GM18498 (cell line): ENCODE results near the gene TIPARP.
A peak's percentile ranks its signal among the peaks of the same experiment; 100 is the strongest.
"Not testable (repeated sequence)": the region's sequence is repeated elsewhere in the genome, so short reads cannot be mapped to it uniquely, and the experiment has no call there.

Source experiments
- ATAC-seq: cut with Tn5 transposase; IDR thresholded peaks from one replicate; pipeline ENCODE4 v1.9.1; 2021; ENCODE audit warnings: mild to moderate bottlenecking, moderate library complexity; ENCODE audit not compliant: unreplicated experiment

Gene TIPARP

GRCh38 chr3:156707588-156707987, 33.2 kb downstream of the TIPARP start:
- no peak for ATAC-seq

GRCh38 chr3:156710429-156710828, 36.0 kb downstream of the TIPARP start:
- ATAC-seq: no peak

GRCh38 chr3:156711113-156711512, 36.7 kb downstream of the TIPARP start:
- ATAC-seq: no peak

GRCh38 chr3:156711944-156712343, 37.6 kb downstream of the TIPARP start:
- peak; percentile 79 for ATAC-seq

GRCh38 chr3:156716105-156716862, 41.9 kb downstream of the TIPARP start:
- ATAC-seq: no peak

GRCh38 chr3:156718622-156719306, 44.4 kb downstream of the TIPARP start:
- ATAC-seq: no peak

- no peak for ATAC-seq
These were observed 46.4 kb downstream of the TIPARP start for GRCh38 chr3:156720826-156721225.

- ATAC-seq: no peak
These were observed 47.6 kb downstream of the TIPARP start for GRCh38 chr3:156721687-156722618.

GRCh38 chr3:156723182-156723619, 48.8 kb downstream of the TIPARP start:
- no peak for ATAC-seq

- no peak for ATAC-seq
These were observed 51.3 kb downstream of the TIPARP start for GRCh38 chr3:156725682-156726081.

GRCh38 chr3:156726456-156726855, 52.1 kb downstream of the TIPARP start:
- no peak for ATAC-seq

GRCh38 chr3:156727519-156728205, 53.3 kb downstream of the TIPARP start:
- peak; percentile 89 for ATAC-seq

GRCh38 chr3:156728267-156728985, 54.0 kb downstream of the TIPARP start:
- no peak for ATAC-seq

GRCh38 chr3:156729460-156730179, 55.2 kb downstream of the TIPARP start:
- ATAC-seq: no peak

GRCh38 chr3:156731813-156732212, 57.4 kb downstream of the TIPARP start:
- ATAC-seq: no peak

GRCh38 chr3:156732261-156732660, 57.9 kb downstream of the TIPARP start:
- no peak for ATAC-seq

GRCh38 chr3:156732715-156733421, 58.5 kb downstream of the TIPARP start:
- ATAC-seq: no peak

- not testable (repeated sequence) for ATAC-seq
These were observed 60.3 kb downstream of the TIPARP start for GRCh38 chr3:156734661-156735060.

- no peak for ATAC-seq
These were observed 61.1 kb downstream of the TIPARP start for GRCh38 chr3:156735471-156735870.
